ENCODE results near the gene SLC16A11. TPM values are rescaled to one million over a fixed set of nuclear protein-coding genes. Genes with fewer than 3 reads are reported as not detected.

Gene SLC16A11
- total RNA-seq, 1 donor from 2014 or later = 0.47 TPM

DNA sequence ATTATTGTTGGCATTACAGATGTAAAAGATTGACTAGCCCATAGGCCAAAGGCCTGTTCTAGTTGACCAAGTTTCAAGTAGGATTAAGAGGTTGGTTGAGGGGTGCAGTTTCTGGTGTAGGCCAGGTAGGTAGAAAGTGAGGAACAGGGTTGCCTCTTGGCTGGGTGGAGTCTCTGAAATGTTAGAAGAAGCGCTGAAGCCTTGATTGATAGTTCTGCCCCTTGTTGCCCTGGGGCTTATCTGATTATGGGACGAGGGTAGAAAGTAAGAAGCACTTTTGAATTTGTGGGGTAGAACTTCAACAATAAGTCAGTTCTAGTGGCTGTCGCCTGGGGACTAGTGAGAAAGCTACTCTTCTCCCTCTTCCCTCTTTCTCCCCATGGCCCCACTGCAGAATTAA lies 14.8 kb downstream of the SLC16A11 start:
- Mint-ChIP-seq H3K27me3 (ENCODE audit: insufficient read depth) (no peaks in the 10 kb centered on the region), H3K9me3 (peaks cover 7% of the 10 kb centered on the region), H3K4me3 (peak overlapping the region; percentile 23), H3K4me1 (ENCODE audit: low read depth) (peaks cover 62% of the 10 kb centered on the region), H3K27ac (peak overlapping the region; percentile 94), H3K36me3 (ENCODE audit: low read depth) (peaks cover 7% of the 10 kb centered on the region)
- DNase-seq (ENCODE audit: low spot score) = no peak
- intact Hi-C loops (cut with micrococcal nuclease) = no loop called here

DNA sequence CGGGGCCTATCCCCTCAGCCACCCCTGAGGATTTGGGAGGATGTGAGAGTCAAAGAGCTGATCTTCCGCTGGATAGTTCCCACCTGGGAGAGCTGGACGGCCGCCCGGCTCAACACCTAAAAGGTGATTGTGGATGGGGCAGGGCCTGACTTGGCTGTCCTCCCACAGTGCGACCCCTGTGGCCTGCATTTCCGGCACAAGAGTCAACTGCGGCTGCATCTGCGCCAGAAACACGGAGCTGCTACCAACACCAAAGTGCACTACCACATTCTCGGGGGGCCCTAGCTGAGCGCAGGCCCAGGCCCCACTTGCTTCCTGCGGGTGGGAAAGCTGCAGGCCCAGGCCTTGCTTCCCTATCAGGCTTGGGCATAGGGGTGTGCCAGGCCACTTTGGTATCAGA lies 16.6 kb downstream of the SLC16A11 start:
- Mint-ChIP-seq H3K36me3 (ENCODE audit: low read depth) (peaks cover 4% of the 10 kb centered on the region), H3K9me3 (peaks cover 7% of the 10 kb centered on the region), H3K4me1 (ENCODE audit: low read depth) (peaks cover 65% of the 10 kb centered on the region), H3K4me3 (no peak overlapping the region), H3K27me3 (ENCODE audit: insufficient read depth) (no peaks in the 10 kb centered on the region), H3K27ac (no peak overlapping the region)
- DNase-seq (ENCODE audit: low spot score) = no peak
- intact Hi-C loops (cut with micrococcal nuclease) = no loop called here

DNA sequence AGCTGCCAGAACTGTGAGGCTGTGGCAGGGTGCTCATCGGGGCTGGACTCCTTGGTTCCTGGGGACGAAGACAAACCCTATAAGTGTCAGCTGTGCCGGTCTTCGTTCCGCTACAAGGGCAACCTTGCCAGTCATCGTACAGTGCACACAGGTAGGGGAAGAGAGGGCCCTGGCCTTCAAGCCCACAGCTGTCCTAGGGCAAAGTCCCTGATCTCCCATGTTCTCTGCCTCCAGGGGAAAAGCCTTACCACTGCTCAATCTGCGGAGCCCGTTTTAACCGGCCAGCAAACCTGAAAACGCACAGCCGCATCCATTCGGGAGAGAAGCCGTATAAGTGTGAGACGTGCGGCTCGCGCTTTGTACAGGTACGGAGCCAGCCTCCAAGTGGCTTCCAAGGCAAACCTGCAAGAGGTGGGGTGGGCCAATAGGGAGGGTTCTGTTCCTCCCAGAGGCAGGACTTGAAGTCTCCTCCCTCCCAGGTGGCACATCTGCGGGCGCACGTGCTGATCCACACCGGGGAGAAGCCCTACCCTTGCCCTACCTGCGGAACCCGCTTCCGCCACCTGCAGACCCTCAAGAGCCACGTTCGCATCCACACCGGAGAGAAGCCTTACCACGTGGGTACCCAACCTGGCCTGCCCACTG lies 17.3 kb downstream of the SLC16A11 start:
- no peak for DNase-seq (ENCODE audit: low spot score)
- intact Hi-C loops (cut with micrococcal nuclease) = no loop called here
- H3K27me3 Mint-ChIP-seq (ENCODE audit: insufficient read depth) = peaks cover under 1% of the 10 kb centered on the region
- no peak overlapping the region for H3K27ac Mint-ChIP-seq
- H3K36me3 Mint-ChIP-seq (ENCODE audit: low read depth) = peaks cover 4% of the 10 kb centered on the region
- H3K9me3 Mint-ChIP-seq = peaks cover 7% of the 10 kb centered on the region
- peaks cover 62% of the 10 kb centered on the region for H3K4me1 Mint-ChIP-seq (ENCODE audit: low read depth)
- no peak overlapping the region for H3K4me3 Mint-ChIP-seq

DNA sequence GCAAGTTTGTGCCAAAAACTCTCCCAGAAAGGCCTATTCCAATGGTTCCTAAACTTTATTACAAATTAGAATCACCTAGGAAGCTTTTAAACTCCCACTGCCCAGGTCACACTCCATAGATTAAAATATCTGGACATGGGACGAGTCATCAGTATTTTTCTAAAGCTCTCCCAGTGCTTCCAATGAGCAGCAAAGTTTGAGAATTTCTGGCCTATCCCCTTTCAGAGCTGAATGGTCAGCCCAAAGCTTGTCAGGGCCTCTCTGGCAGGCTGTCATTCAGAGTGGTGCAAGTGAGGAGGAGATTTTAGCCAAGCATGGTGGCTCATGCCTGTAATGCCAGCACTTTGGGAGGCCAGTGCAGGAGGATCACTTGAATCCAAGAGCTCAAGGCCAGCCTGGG lies 18.6 kb downstream of the SLC16A11 start:
- Mint-ChIP-seq H3K27me3 (ENCODE audit: insufficient read depth) (peaks cover 2% of the 10 kb centered on the region), H3K9me3 (peaks cover 7% of the 10 kb centered on the region), H3K4me1 (ENCODE audit: low read depth) (peaks cover 65% of the 10 kb centered on the region), H3K36me3 (ENCODE audit: low read depth) (peaks cover 4% of the 10 kb centered on the region), H3K4me3 (no peak overlapping the region), H3K27ac (peak overlapping the region; percentile 23)
- intact Hi-C loops (cut with micrococcal nuclease) = no loop called here
- no peak for DNase-seq (ENCODE audit: low spot score)

DNA sequence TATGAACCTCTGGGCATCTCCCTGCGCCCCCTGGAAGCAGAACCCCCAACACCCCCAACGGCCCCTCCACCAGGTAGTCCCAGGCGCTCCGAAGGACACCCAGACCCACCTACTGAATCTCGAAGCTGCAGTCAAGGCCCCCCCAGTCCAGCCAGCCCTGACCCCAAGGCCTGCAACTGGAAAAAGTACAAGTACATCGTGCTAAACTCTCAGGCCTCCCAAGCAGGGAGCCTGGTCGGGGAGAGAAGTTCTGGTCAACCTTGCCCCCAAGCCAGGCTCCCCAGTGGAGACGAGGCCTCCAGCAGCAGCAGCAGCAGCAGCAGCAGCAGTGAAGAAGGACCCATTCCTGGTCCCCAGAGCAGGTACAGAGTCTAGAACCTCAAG lies 19.5 kb downstream of the SLC16A11 start:
- H3K27me3 Mint-ChIP-seq (ENCODE audit: insufficient read depth) = peaks cover 2% of the 10 kb centered on the region
- DNase-seq (ENCODE audit: low spot score) = no peak
- H3K4me3 Mint-ChIP-seq = no peak overlapping the region
- intact Hi-C loops (cut with micrococcal nuclease) = loop anchor here (5.0 kb wide), 1 partner anchor 182 kb away; no protein-coding TSS in a partner anchor
- peaks cover 62% of the 10 kb centered on the region for H3K4me1 Mint-ChIP-seq (ENCODE audit: low read depth)
- no peaks in the 10 kb centered on the region for H3K9me3 Mint-ChIP-seq
- no peaks in the 10 kb centered on the region for H3K36me3 Mint-ChIP-seq (ENCODE audit: low read depth)
- no peak overlapping the region for H3K27ac Mint-ChIP-seq

DNA sequence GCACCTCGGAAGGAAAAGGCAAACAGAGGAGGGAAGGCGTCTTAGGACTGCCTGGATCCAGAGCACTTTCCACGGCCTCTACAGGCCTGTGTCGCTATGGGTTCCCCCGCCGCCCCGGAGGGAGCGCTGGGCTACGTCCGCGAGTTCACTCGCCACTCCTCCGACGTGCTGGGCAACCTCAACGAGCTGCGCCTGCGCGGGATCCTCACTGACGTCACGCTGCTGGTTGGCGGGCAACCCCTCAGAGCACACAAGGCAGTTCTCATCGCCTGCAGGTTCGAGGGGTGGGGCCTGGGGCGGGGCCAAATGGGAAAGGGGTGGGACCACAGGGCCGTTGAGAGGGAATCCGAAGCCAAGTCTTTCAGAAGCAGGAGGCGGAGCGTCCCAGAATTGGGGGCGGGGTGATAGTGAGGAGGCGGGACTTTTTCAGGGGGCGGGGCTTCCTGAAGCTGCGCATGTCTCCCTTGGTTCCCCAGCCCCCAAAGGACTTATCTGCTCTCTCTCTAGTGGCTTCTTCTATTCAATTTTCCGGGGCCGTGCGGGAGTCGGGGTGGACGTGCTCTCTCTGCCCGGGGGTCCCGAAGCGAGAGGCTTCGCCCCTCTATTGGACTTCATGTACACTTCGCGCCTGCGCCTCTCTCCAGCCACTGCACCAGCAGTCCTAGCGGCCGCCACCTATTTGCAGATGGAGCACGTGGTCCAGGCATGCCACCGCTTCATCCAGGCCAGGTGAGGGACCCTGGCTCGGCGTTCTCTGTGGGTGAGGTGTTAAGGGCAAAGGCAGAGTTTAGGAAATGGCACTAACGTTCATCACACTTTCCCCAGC lies 20.1 kb downstream of the SLC16A11 start:
- Mint-ChIP-seq H3K27ac (peak overlapping the region; percentile 87), H3K9me3 (no peaks in the 10 kb centered on the region), H3K4me3 (peak overlapping the region; percentile 74), H3K36me3 (ENCODE audit: low read depth) (no peaks in the 10 kb centered on the region), H3K27me3 (ENCODE audit: insufficient read depth) (peaks cover 2% of the 10 kb centered on the region), H3K4me1 (ENCODE audit: low read depth) (peaks cover 62% of the 10 kb centered on the region)
- DNase-seq (ENCODE audit: low spot score) = peak; percentile 94
- intact Hi-C loops (cut with micrococcal nuclease) = loop anchor here (1.0 to 5.0 kb wide), 2 partner anchors 12 to 181 kb away; no protein-coding TSS in a partner anchor

DNA sequence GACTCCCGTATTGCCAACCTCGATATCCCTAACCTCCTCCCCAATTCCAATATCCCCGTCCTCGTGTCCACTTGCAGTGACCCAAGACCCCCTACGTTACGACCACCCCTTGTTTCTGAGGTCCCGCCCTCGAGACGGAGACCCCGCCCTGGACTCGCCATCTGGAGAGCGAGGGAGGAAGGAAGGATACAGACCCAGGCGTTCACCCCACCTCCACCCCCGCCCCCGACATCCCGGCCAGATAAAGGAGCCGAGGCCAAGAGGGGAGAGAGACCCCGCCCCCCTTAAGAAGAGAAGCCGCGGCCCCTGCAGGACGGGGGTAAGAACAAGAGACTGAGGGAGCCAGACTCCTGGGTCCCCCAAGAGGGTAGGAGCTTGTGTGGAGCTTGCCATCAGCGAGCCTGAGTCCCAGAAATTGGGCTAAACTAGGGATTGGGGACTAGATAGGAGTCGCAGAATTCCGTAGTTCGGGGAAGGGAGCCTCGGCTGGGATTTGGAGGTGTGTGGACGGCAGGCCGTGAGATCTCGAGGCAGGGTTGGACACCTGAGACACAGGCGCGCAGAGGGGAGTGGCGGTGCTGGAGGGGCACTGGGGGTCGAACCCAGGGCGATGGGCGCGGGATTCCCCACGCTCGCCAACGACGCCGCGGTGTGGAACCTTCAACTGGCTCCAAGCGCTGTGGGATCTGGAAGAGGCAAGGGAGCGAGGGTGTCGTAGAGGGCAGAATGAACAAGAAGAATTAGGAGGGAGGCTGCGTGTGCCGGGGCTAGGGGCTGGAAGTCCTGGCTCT lies 20.9 kb downstream of the SLC16A11 start, which contains the start of gene BCL6B:
BCL6B (plus strand) TSS at position 270 of the 791 bp plus-strand sequence. CDS start 622 bp downstream, outside the sequence.
- no peaks in the 10 kb centered on the region for H3K36me3 Mint-ChIP-seq (ENCODE audit: low read depth)
- peak within 1 kb of the TSS; percentile 74 for H3K4me3 Mint-ChIP-seq
- H3K27me3 Mint-ChIP-seq (ENCODE audit: insufficient read depth) = peaks cover 3% of the 10 kb centered on the region
- H3K4me1 Mint-ChIP-seq (ENCODE audit: low read depth) = peaks cover 62% of the 10 kb centered on the region
- intact Hi-C loops (cut with micrococcal nuclease) = loop anchor here (1.0 to 5.0 kb wide), 3 partner anchors 9 to 181 kb away; a partner anchor contains a TSS
- no peak for DNase-seq (ENCODE audit: low spot score)
- peak within 1 kb of the TSS; percentile 87 for H3K27ac Mint-ChIP-seq
- H3K9me3 Mint-ChIP-seq = no peaks in the 10 kb centered on the region

DNA sequence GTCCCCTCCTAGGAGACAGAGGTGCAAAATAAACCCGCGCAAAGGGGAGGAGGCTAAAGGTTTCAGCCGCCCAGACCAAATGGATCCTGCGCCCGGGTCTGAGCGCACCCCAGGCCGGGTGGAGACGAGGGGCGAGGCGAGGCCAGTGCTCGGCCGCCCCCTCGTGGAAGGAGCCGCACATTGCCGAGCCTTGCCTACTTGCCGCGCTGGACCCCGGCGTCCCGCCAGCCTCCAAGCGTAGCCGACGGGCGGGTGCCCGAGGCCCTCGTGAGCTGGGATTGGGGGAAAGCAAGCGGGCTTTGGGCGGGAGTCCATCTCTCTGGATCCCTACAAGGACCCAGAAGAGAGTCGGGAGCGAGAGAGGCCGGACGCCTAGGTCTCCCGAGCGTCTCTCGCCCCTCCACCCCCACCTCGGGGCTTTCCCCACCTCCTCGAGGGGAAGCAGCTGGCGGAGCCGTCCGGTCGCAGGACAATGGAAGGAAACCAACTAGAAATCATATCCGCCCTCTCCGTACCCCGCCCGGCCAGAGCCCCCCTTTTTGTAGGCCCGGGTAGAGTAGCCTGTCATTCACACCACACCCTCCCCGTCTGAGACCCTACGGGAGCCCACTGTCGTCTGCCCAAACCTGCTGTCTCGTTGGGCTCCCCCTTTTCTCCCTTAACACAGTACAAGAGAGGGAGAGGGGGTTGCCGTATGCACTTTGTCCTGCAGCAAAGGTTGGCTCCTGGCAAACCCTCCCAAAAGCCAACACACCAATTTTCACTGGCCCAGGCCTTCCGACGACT lies 21.7 kb downstream of the SLC16A11 start:
- peak; percentile 78 for DNase-seq (ENCODE audit: low spot score)
- Mint-ChIP-seq H3K27ac (peak overlapping the region; percentile 87), H3K9me3 (no peaks in the 10 kb centered on the region), H3K36me3 (ENCODE audit: low read depth) (peaks cover 3% of the 10 kb centered on the region), H3K27me3 (ENCODE audit: insufficient read depth) (peaks cover 3% of the 10 kb centered on the region), H3K4me3 (peak overlapping the region; percentile 74), H3K4me1 (ENCODE audit: low read depth) (peaks cover 68% of the 10 kb centered on the region)
- intact Hi-C loops (cut with micrococcal nuclease) = loop anchor here (1.0 to 5.0 kb wide), 2 partner anchors 8 to 180 kb away; a partner anchor contains a TSS

DNA sequence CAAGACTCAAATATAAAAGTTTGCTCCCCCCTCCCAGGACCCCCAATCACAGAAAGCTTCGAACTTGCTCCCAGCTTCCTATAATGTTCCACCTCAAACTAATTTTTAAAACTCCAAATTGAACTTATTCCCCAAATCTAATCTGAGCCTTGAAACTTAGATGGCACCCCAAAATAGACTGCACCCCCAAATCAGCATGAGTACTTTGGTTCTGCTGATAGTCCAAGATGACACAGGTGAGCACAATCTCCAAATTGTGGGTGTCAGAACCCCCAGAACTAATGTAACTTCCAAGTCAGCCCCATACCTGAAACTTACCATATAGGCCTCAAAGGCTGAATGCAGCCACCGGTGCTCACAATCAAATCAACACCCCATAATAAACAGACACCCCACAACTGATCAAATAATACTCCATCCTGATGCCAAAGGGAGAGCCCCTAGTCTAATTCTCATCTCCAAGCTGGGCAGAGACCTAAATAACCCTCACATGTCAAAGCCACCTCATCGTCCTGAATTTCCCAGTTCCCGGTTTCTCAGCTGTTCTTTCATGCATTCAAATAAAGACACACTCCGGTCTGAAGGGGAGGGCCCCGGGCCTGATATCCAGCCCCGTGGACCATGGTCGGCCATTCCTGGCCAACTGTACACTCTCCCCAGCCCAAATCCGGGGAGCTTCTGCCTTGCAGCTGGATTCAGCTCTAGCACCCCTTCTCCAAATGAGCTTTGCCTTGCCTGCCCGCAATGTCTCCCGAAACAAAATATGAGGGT lies 22.8 kb downstream of the SLC16A11 start:
- H3K27ac Mint-ChIP-seq = peak overlapping the region; percentile 55
- H3K4me1 Mint-ChIP-seq (ENCODE audit: low read depth) = peaks cover 77% of the 10 kb centered on the region
- H3K4me3 Mint-ChIP-seq = peak overlapping the region; percentile 6
- H3K27me3 Mint-ChIP-seq (ENCODE audit: insufficient read depth) = peaks cover 3% of the 10 kb centered on the region
- H3K36me3 Mint-ChIP-seq (ENCODE audit: low read depth) = peaks cover 10% of the 10 kb centered on the region
- H3K9me3 Mint-ChIP-seq = no peaks in the 10 kb centered on the region
- DNase-seq (ENCODE audit: low spot score) = no peak
- intact Hi-C loops (cut with micrococcal nuclease) = loop anchor here (5.0 kb wide), 1 partner anchor 179 kb away; no protein-coding TSS in a partner anchor

DNA sequence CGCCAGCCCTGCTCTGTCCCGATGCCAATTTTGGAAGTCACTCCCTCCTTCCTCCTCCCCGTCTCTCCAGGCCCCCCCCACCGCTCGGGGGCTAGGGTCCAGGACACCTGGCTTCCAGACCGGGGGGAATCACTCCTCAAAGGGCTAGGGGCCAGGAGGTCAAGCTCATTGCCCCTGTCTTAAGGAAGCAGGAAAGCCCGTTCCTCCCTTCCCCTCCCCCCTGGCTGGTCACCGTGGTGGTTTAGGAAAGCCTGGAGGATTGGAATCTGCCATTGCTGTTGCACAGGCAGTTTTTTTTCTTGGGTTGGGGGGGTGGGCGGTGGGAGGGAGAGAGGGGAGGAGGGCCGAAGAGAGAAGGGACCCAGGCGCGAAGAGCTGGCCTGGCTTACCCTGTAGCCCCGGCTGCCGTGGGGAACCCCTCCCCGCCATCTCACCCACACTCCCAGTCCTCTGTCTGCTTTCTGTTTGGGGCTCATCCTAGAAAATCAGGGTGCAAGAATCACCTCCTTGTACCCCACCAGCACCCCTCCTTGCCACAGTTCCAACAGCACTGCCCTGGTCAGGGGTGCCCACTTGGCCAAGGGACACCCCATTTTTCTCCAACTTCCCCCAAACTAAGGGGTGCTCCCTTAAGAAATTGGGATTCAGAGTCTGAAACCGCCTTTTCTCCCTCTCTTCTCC lies 23.9 kb downstream of the SLC16A11 start:
- peak overlapping the region; percentile 30 for H3K4me3 Mint-ChIP-seq

DNA sequence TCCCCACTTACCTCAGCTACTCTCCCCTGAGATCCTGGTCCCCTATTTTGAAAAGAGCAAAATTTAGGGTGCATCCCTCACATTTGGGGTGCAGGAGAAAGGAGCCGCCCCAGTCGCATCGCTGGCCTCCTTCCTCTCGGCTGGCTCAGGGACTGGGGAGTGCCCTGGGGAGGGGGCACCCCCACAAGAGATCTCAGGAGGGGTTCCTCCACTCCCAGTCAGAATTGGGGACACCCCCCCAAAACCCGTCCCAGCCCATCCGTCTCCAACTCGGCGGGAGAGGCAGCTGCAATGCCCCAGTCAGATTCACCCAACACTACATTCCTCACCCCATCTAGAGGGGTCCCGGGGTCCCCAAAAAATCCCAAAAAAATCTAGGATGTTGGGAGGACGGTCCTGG lies 24.5 kb downstream of the SLC16A11 start:
- Mint-ChIP-seq H3K4me1 (ENCODE audit: low read depth) (peaks cover 85% of the 10 kb centered on the region), H3K36me3 (ENCODE audit: low read depth) (peaks cover 10% of the 10 kb centered on the region), H3K27ac (no peak overlapping the region), H3K4me3 (no peak overlapping the region), H3K27me3 (ENCODE audit: insufficient read depth) (peaks cover 3% of the 10 kb centered on the region), H3K9me3 (no peaks in the 10 kb centered on the region)
- DNase-seq (ENCODE audit: low spot score) = no peak
- intact Hi-C loops (cut with micrococcal nuclease) = loop anchor here (5.0 to 10.0 kb wide), 3 partner anchors 835 to 1437 kb away; partner anchors contain the start of genes CYB5D1, NAA38, NLRP1 and PER1

More for the DNA sequence above, 23.9 kb downstream of the SLC16A11 start:
- intact Hi-C loops (cut with micrococcal nuclease) = loop anchor here (5.0 to 10.0 kb wide), 4 partner anchors 178 to 1438 kb away; partner anchors contain the start of genes CYB5D1, NAA38, NLRP1 and PER1
- Mint-ChIP-seq H3K9me3 (no peaks in the 10 kb centered on the region), H3K36me3 (ENCODE audit: low read depth) (peaks cover 10% of the 10 kb centered on the region), H3K27ac (no peak overlapping the region), H3K4me1 (ENCODE audit: low read depth) (peaks cover 88% of the 10 kb centered on the region), H3K27me3 (ENCODE audit: insufficient read depth) (peaks cover 3% of the 10 kb centered on the region)
- no peak for DNase-seq (ENCODE audit: low spot score)

Data from activated T-helper 1 cell treated with anti-CD3 and anti-CD28 coated beads, Interleukin-12 subunit alpha, Interleukin-12 subunit beta, Interleukin-2, Interleukin-4 antibody, amounts not matched to agents 30 ng/mL and 10 ng/mL and 1 ng/mL, durations not matched to agents 14 hours and 24 hours and 36 hours (primary cell).